IgD-negative memory B cell (primary cell): ENCODE data around the gene SUSD4. TPM values are rescaled to one million over a fixed set of nuclear protein-coding genes. Genes with fewer than 3 reads are reported as not detected.

Experiments
- H3K27ac Mint-ChIP-seq, 3 donors: one replicate each; pipeline ENCODE4 v1.8.0; 2020 to 2022; ENCODE audit warnings: mild to moderate bottlenecking in 3 of 3, mixed read lengths in 3 of 3, moderate library complexity in 1 of 3
- H3K27me3 Mint-ChIP-seq: one replicate; pipeline ENCODE4 v1.8.0; 2021; ENCODE audit warnings: mixed read lengths
- H3K36me3 Mint-ChIP-seq: one replicate; pipeline ENCODE4 v1.8.0; 2020; ENCODE audit warnings: mild to moderate bottlenecking, mixed read lengths
- H3K4me1 Mint-ChIP-seq, 3 donors: one replicate each; pipeline ENCODE4 v1.8.0; 2020 to 2022; ENCODE audit warnings: mixed read lengths in 3 of 3, mild to moderate bottlenecking in 1 of 3
- H3K4me3 Mint-ChIP-seq, 4 donors: one replicate each; pipeline ENCODE4 v1.8.0; 2020 to 2022; ENCODE audit warnings: mild to moderate bottlenecking in 4 of 4, mixed read lengths in 4 of 4, moderate library complexity in 3 of 4
- H3K9me3 Mint-ChIP-seq, 3 donors: one replicate each; pipeline ENCODE4 v1.8.0; 2020 to 2021; ENCODE audit warnings: mixed read lengths in 3 of 3, mild to moderate bottlenecking in 1 of 3
- polyA plus RNA-seq: library from polyadenylated mRNA; unstranded; fragments of 300-500 nt; fragmentation: Illumina TruSeq; gene quantifications from one replicate; pipeline ENCODE4 v1.2.3, GENCODE V29; 2021

The SUSD4 gene
- polyA plus RNA-seq, 1 donor from 2014 or later, result 0.29 TPM

- H3K4me1 Mint-ChIP-seq, result no peaks in the 10 kb centered on the region
- peaks cover 5 to 11% (median 7%) of the 10 kb centered on the region in 3 donors for H3K9me3 Mint-ChIP-seq
- no peak overlapping the region for H3K27ac Mint-ChIP-seq
- peaks cover 1% of the 10 kb centered on the region for H3K36me3 Mint-ChIP-seq
- H3K4me3 Mint-ChIP-seq, result no peak overlapping the region
- peaks cover 31% of the 10 kb centered on the region for H3K27me3 Mint-ChIP-seq
Measured at GRCh38 chr1:223390618-223391017, 26.6 kb upstream of the SUSD4 start.

GRCh38 chr1:223386013-223386412 lies 22.0 kb upstream of the SUSD4 start:
- Mint-ChIP-seq H3K4me3 (no peak overlapping the region), H3K4me1 (no peaks in the 10 kb centered on the region), H3K9me3 (peaks cover 0 to 1% (median 0%) of the 10 kb centered on the region in 3 donors), H3K36me3 (peaks cover 3% of the 10 kb centered on the region), H3K27ac (no peak overlapping the region), H3K27me3 (peaks cover 16% of the 10 kb centered on the region)

- no peak overlapping the region for H3K27ac Mint-ChIP-seq
- no peak overlapping the region for H3K4me3 Mint-ChIP-seq
- peaks cover 11% of the 10 kb centered on the region for H3K27me3 Mint-ChIP-seq
- no peaks in the 10 kb centered on the region for H3K4me1 Mint-ChIP-seq
- H3K9me3 Mint-ChIP-seq, result peaks cover 1 to 11% (median 9%) of the 10 kb centered on the region in 3 donors
- H3K36me3 Mint-ChIP-seq, result peaks cover 3% of the 10 kb centered on the region
Measured at GRCh38 chr1:223378754-223379153, 14.8 kb upstream of the SUSD4 start.

- Mint-ChIP-seq H3K36me3 (peaks cover 6% of the 10 kb centered on the region), H3K4me3 (no peak overlapping the region), H3K4me1 (no peaks in the 10 kb centered on the region), H3K27me3 (peaks cover 11% of the 10 kb centered on the region), H3K27ac (no peak overlapping the region), H3K9me3 (peaks cover 1 to 11% (median 11%) of the 10 kb centered on the region in 3 donors)
Measured at GRCh38 chr1:223374064-223374610, 10.2 kb upstream of the SUSD4 start.

DNA sequence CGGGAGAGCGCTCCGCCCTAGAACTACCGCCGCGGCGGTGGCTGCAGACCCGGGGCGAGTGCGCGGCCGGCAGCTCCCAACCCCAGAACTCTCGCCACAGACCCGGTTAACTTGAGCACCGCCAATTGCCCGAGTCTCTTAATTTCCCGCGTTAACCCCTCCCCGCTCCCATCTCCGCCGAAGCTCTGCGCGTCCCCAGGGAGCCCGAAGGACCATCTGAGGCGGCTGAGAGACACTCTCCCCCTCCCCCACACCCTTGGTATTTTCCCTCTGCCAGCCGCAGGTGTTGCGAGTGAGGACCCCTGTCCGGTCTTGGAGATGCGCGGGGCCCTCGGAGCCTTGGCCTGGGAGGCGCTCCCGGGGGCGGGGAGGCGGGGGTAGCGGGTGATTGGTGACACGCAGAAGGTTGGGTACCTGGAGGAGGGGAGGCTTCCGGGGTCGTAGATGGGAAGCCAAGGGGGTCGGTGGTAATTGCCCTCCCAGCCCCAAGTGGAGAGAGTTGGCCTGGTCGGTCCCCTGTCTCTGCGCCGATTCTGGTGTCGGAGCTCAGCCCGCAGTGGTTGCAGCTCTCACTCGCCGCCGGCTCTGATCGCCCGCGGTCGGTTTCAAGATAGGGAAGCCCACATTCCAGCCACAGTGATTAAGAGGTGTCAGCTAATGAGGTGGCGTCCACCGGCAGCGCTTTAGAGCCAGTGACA lies 858 bp upstream of the SUSD4 start:
- H3K4me1 Mint-ChIP-seq, result peaks cover 0 to 12% (median 5%) of the 10 kb centered on the region in 3 donors
- H3K36me3 Mint-ChIP-seq, result no peaks in the 10 kb centered on the region
- no peaks in the 10 kb centered on the region for H3K9me3 Mint-ChIP-seq
- peak overlapping the region in 1 of 3 donors; percentile 62 for H3K27ac Mint-ChIP-seq
- H3K27me3 Mint-ChIP-seq, result peaks cover 30% of the 10 kb centered on the region
- H3K4me3 Mint-ChIP-seq, result peak overlapping the region; percentile 74 to 85 (median 80)

DNA sequence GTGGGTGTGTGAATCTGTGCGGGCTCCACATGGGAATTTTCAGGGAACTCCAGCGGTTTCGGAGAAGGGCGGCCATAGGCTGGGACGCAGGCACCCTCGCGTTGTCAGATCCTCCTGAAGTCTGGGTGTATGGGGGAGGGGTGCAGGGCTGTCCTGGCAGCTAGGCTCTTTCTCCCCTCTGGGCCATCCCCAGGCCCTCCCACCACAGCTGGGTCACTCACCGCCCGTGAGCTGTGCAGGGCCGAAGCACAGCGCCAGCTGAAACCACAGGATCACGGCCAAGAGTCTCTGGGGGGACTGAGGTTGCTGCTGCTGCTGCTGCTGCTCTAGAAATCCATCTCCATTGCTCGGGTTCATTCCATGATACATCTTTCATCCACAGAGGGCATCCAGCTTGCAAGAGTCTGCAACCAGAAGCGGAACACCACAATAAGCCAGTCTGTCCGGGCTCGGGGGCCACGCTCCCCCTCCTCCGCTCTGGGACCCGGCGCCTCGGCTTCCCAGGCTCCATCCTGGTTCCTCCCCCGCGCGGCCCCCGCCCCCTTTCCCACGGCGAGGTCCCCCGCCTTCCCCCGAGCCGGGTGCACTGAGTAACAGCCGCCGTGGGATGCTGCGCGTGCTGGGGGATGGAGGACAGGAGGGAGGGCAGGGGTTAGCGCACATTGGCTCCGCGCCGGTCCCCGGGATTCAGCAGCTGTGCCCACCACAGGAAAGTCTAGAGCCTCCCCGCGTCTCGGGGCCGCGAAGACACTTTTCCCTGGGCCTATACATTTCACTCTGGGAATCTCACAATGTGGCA lies 720 bp downstream of the SUSD4 start:
- Mint-ChIP-seq H3K9me3 (no peaks in the 10 kb centered on the region), H3K36me3 (no peaks in the 10 kb centered on the region), H3K4me1 (peaks cover 0 to 12% (median 5%) of the 10 kb centered on the region in 3 donors), H3K27ac (peak overlapping the region in 1 of 3 donors; percentile 77), H3K27me3 (peaks cover 31% of the 10 kb centered on the region), H3K4me3 (peak overlapping the region; percentile 65 to 91 (median 82))

DNA sequence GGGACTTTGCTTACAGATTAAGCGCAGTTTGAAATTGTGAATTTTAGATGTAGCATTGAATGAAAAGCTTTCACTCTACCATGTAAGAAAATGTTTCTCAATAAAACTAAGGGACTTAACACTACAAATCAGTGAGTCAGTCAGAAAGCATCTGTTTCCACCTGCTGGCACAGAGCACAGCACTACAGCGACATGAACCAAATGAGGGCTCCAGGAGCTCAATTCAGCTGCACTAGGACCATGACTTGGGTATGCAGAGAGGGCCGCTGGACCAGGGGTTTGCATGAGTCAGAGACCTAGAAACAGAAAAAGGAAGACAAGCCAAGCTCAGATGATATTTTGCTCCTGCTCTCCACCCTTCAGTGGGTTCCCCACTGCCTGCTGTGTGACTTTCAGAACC lies 5.2 kb downstream of the SUSD4 start:
- H3K4me1 Mint-ChIP-seq, result peaks cover 0 to 9% (median 4%) of the 10 kb centered on the region in 3 donors
- no peaks in the 10 kb centered on the region for H3K9me3 Mint-ChIP-seq
- no peak overlapping the region for H3K27ac Mint-ChIP-seq
- H3K4me3 Mint-ChIP-seq, result no peak overlapping the region
- no peaks in the 10 kb centered on the region for H3K36me3 Mint-ChIP-seq
- peaks cover 24% of the 10 kb centered on the region for H3K27me3 Mint-ChIP-seq

DNA sequence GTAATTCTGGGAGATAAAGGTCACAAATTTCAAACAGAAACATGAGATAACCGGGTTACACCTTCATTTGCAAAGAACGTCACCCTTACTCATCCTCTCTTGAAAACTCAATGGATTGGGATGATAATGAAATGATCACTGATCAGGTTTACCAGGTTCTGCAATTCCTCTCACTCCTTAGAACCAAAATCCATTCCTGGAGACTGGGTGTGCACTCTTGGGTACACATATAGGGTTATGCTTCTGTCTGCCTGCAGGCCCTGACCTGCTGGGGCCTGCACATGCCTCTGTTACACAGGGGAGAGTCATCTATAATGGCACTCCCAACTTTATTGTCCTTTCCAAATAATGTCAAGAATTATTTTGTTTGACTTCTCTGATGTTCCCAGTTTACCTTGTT lies 8.3 kb downstream of the SUSD4 start:
- H3K36me3 Mint-ChIP-seq, result no peaks in the 10 kb centered on the region
- no peak overlapping the region for H3K27ac Mint-ChIP-seq
- no peaks in the 10 kb centered on the region for H3K4me1 Mint-ChIP-seq
- no peaks in the 10 kb centered on the region for H3K9me3 Mint-ChIP-seq
- H3K4me3 Mint-ChIP-seq, result no peak overlapping the region
- peaks cover 11% of the 10 kb centered on the region for H3K27me3 Mint-ChIP-seq

DNA sequence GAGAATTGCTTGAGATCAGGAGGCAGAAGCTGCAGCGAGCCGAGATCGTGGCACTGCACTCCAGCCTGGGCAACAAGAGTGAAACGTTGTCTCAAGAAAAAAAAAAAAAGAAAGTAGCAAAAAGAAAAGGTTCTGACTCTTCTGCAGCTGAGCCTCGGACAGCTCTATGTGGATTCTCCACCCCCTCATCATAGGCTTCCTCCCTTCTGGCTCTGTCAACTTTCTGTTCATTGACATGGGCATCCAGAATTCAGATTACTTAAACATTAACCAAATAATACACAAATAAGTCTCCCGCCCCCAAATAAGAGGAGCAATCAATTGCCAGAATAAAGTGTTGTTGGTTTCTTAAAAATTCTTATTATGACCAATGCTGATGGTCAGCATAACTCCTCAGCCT lies 10.0 kb downstream of the SUSD4 start:
- peaks cover 10% of the 10 kb centered on the region for H3K27me3 Mint-ChIP-seq
- H3K4me3 Mint-ChIP-seq, result no peak overlapping the region
- peak overlapping the region in 1 of 3 donors; percentile 51 for H3K27ac Mint-ChIP-seq
- no peaks in the 10 kb centered on the region for H3K36me3 Mint-ChIP-seq
- H3K4me1 Mint-ChIP-seq, result no peaks in the 10 kb centered on the region
- no peaks in the 10 kb centered on the region for H3K9me3 Mint-ChIP-seq

GRCh38 chr1:223352944-223353343 lies 11.0 kb downstream of the SUSD4 start:
- no peak overlapping the region for H3K27ac Mint-ChIP-seq
- H3K27me3 Mint-ChIP-seq, result peaks cover 8% of the 10 kb centered on the region
- H3K36me3 Mint-ChIP-seq, result no peaks in the 10 kb centered on the region
- H3K9me3 Mint-ChIP-seq, result no peaks in the 10 kb centered on the region
- no peaks in the 10 kb centered on the region for H3K4me1 Mint-ChIP-seq
- H3K4me3 Mint-ChIP-seq, result no peak overlapping the region

- Mint-ChIP-seq H3K9me3 (no peaks in the 10 kb centered on the region), H3K4me1 (no peaks in the 10 kb centered on the region), H3K27ac (no peak overlapping the region), H3K36me3 (no peaks in the 10 kb centered on the region), H3K27me3 (peaks cover 14% of the 10 kb centered on the region), H3K4me3 (no peak overlapping the region)
Measured at GRCh38 chr1:223350361-223350908, 13.5 kb downstream of the SUSD4 start.

DNA sequence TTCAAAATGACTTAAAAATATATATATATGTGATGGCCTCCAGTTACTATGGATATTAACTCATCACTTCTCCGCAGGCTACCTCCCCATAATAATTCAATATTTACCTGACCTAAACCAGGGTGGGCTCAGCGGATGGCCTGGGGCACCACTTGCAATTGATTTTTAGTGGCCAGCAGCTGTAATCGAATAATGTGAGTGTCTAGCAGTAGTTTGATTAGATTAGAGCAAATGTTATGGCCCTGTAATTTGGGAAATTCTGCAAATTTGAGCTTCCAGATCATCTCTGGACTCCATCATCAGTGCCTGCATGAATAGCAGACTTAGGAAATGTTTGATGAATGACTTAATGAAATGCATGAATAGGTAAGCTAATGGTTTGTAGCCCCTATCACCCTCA lies 14.7 kb downstream of the SUSD4 start:
- no peaks in the 10 kb centered on the region for H3K9me3 Mint-ChIP-seq
- H3K27me3 Mint-ChIP-seq, result peaks cover 15% of the 10 kb centered on the region
- no peak overlapping the region for H3K27ac Mint-ChIP-seq
- H3K4me1 Mint-ChIP-seq, result no peaks in the 10 kb centered on the region
- no peaks in the 10 kb centered on the region for H3K36me3 Mint-ChIP-seq
- no peak overlapping the region for H3K4me3 Mint-ChIP-seq

GRCh38 chr1:223348439-223348838 lies 15.5 kb downstream of the SUSD4 start:
- peaks cover 15% of the 10 kb centered on the region for H3K27me3 Mint-ChIP-seq
- no peaks in the 10 kb centered on the region for H3K36me3 Mint-ChIP-seq
- no peaks in the 10 kb centered on the region for H3K9me3 Mint-ChIP-seq
- H3K4me3 Mint-ChIP-seq, result no peak overlapping the region
- H3K27ac Mint-ChIP-seq, result no peak overlapping the region
- H3K4me1 Mint-ChIP-seq, result no peaks in the 10 kb centered on the region

DNA sequence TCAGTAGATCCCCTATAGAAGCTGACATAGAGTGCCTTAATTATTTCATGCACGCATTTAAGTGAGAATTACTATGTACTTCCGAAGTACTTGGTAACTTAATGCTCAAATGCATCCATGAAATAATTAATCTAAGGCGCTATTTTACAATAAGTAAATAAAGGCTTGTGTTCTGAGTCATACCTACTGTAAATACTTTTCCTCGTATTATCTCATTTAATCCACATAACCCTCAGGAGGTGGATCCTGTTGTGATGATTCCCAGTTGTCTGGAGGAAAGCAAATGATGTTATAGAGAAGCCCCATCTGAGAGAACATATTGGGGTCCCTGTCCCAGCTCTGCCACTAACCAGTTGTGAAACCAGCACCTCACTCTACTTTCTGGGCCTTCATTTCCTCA lies 16.4 kb downstream of the SUSD4 start:
- no peaks in the 10 kb centered on the region for H3K36me3 Mint-ChIP-seq

GRCh38 chr1:223346311-223346710 lies 17.7 kb downstream of the SUSD4 start:
- Mint-ChIP-seq H3K9me3 (no peaks in the 10 kb centered on the region), H3K36me3 (no peaks in the 10 kb centered on the region), H3K4me1 (no peaks in the 10 kb centered on the region), H3K27me3 (peaks cover 17% of the 10 kb centered on the region), H3K27ac (no peak overlapping the region), H3K4me3 (no peak overlapping the region)

More for the DNA sequence above, 16.4 kb downstream of the SUSD4 start:
- Mint-ChIP-seq H3K4me1 (no peaks in the 10 kb centered on the region), H3K9me3 (no peaks in the 10 kb centered on the region), H3K4me3 (no peak overlapping the region), H3K27ac (no peak overlapping the region), H3K27me3 (peaks cover 14% of the 10 kb centered on the region)
